H9 (cell line): Measurements from ENCODE around the gene ZP1. TPM values are rescaled to one million over a fixed set of nuclear protein-coding genes. Genes with fewer than 3 reads are reported as not detected.

Source experiments
- DNase-seq: peaks from one replicate; pipeline ENCODE4 v3.0.0-alpha.2; 2017
- H2AFZ ChIP-seq: one replicate; pipeline ENCODE4 v1.6.1; 2013; ENCODE audit warnings: mild to moderate bottlenecking, low read length, control low read depth, moderate library complexity
- H2AK5ac ChIP-seq: 2 replicates; pipeline ENCODE4 v1.6.1; 2013; ENCODE audit warnings: low read length, control low read depth, mixed read lengths; ENCODE audit not compliant: insufficient read length
- H2BK120ac ChIP-seq: one replicate; pipeline ENCODE4 v1.6.1; 2013; ENCODE audit warnings: low read depth, mild to moderate bottlenecking, low read length, control low read depth, inconsistent platforms; ENCODE audit not compliant: poor library complexity, severe bottlenecking
- H2BK12ac ChIP-seq: 2 replicates; pipeline ENCODE4 v1.6.1; 2013; ENCODE audit warnings: low read length, control low read depth, mixed read lengths, low read depth; ENCODE audit not compliant: insufficient read length
- H2BK15ac ChIP-seq: 2 replicates; pipeline ENCODE4 v1.6.1; 2013; ENCODE audit warnings: low read depth, low read length, control low read depth
- H2BK20ac ChIP-seq: one replicate; pipeline ENCODE4 v1.6.1; 2013; ENCODE audit warnings: low read depth, mild to moderate bottlenecking, low read length, control low read depth, inconsistent platforms; ENCODE audit not compliant: poor library complexity, severe bottlenecking
- H2BK5ac ChIP-seq: 2 replicates; pipeline ENCODE4 v1.6.1; 2013; ENCODE audit warnings: low read length, control low read depth, mixed read lengths; ENCODE audit not compliant: insufficient read length
- H3K14ac ChIP-seq: 2 replicates; pipeline ENCODE4 v1.6.1; 2013; ENCODE audit warnings: low read length, control low read depth; ENCODE audit not compliant: insufficient read depth
- H3K18ac ChIP-seq: 2 replicates; pipeline ENCODE4 v1.6.1; 2013; ENCODE audit warnings: low read depth, mild to moderate bottlenecking, mixed read lengths, low read length, control low read depth; ENCODE audit not compliant: insufficient read length
- H3K23ac ChIP-seq: 2 replicates; pipeline ENCODE4 v1.6.1; 2013; ENCODE audit warnings: low read length, control low read depth, mixed read lengths, low read depth; ENCODE audit not compliant: insufficient read length
- H3K23me2 ChIP-seq: 2 replicates; pipeline ENCODE4 v1.6.1; 2013; ENCODE audit warnings: low read depth, mild to moderate bottlenecking, mixed read lengths, low read length, control low read depth; ENCODE audit not compliant: insufficient read length, poor library complexity, severe bottlenecking
- H3K27ac ChIP-seq: 2 replicates; pipeline ENCODE4 v1.5.1; 2013; ENCODE audit warnings: low read length, control low read depth, mixed read lengths, low read depth; ENCODE audit not compliant: insufficient read length
- H3K27me3 ChIP-seq: 2 replicates; pipeline ENCODE4 v1.6.1; 2013; ENCODE audit warnings: low read length, control low read depth, inconsistent platforms; ENCODE audit not compliant: insufficient read depth
- H3K4ac ChIP-seq: 2 replicates; pipeline ENCODE4 v1.6.1; 2013; ENCODE audit warnings: low read depth, mild to moderate bottlenecking, control low read depth, inconsistent platforms, low read length, moderate library complexity
- H3K4me1 ChIP-seq: 2 replicates; pipeline ENCODE4 v1.6.1; 2013; ENCODE audit warnings: low read length, control low read depth, inconsistent platforms; ENCODE audit not compliant: insufficient read depth
- H3K4me2 ChIP-seq: 2 replicates; pipeline ENCODE4 v1.6.1; 2013; ENCODE audit warnings: low read length, control low read depth, mixed read lengths; ENCODE audit not compliant: insufficient read length, insufficient read depth
- H3K56ac ChIP-seq: 2 replicates; pipeline ENCODE4 v1.6.1; 2013; ENCODE audit warnings: low read depth, mild to moderate bottlenecking, mixed read lengths, low read length, control low read depth; ENCODE audit not compliant: insufficient read length
- H3K79me1 ChIP-seq: 2 replicates; pipeline ENCODE4 v1.6.1; 2013; ENCODE audit warnings: low read depth, mild to moderate bottlenecking, moderate library complexity, low read length, control low read depth, inconsistent platforms; ENCODE audit not compliant: insufficient read depth, poor library complexity, severe bottlenecking
- H3K79me2 ChIP-seq: 2 replicates; pipeline ENCODE4 v1.6.1; 2013; ENCODE audit warnings: low read length, control low read depth, inconsistent platforms; ENCODE audit not compliant: insufficient read depth
- H3K9ac ChIP-seq: 2 replicates; pipeline ENCODE4 v1.6.1; 2013; ENCODE audit warnings: low read length, control low read depth, mixed read lengths; ENCODE audit not compliant: insufficient read length; ENCODE audit errors: extremely low read depth
- H3K9me3 ChIP-seq: one replicate; pipeline ENCODE4 v1.6.1; 2013; ENCODE audit warnings: low read depth, low read length, inconsistent platforms; ENCODE audit not compliant: control insufficient read depth
- H3T11ph ChIP-seq: one replicate; pipeline ENCODE4 v1.6.1; 2013; ENCODE audit warnings: mild to moderate bottlenecking, low read length, control low read depth, inconsistent platforms
- H4K20me1 ChIP-seq: one replicate; pipeline ENCODE4 v1.6.1; 2013; ENCODE audit not compliant: control insufficient read depth, insufficient read length, insufficient read depth
- H4K5ac ChIP-seq: 2 replicates; pipeline ENCODE4 v1.6.1; 2013; ENCODE audit warnings: low read depth, mild to moderate bottlenecking, mixed read lengths, low read length, control low read depth; ENCODE audit not compliant: insufficient read length
- H4K8ac ChIP-seq: replicated peaks from 2 replicates; pipeline ENCODE4 v1.6.1; 2013; ENCODE audit warnings: low read length, control low read depth, mixed read lengths, low read depth; ENCODE audit not compliant: insufficient read length
- H4K91ac ChIP-seq: 2 replicates; pipeline ENCODE4 v1.6.1; 2013; ENCODE audit warnings: low read depth, mild to moderate bottlenecking, moderate library complexity, mixed read lengths, low read length, control low read depth; ENCODE audit not compliant: insufficient read length
- H3K27ac Mint-ChIP-seq, 3 experiments: 2 replicates in 2 of 3; 3 replicates in 1 of 3; pipeline ENCODE4 v1.8.0; 2020 to 2021; ENCODE audit warnings: mixed read lengths in 3 of 3, mild to moderate bottlenecking in 1 of 3, moderate library complexity in 1 of 3
- H3K27me3 Mint-ChIP-seq: 2 replicates; pipeline ENCODE4 v1.8.0; 2021; ENCODE audit warnings: low read depth, mild to moderate bottlenecking, moderate library complexity, mixed read lengths
- H3K36me3 Mint-ChIP-seq, 3 experiments: 2 replicates in 2 of 3; 3 replicates in 1 of 3; pipeline ENCODE4 v1.8.0; 2020 to 2021; ENCODE audit warnings: low read depth in 3 of 3, mixed read lengths in 3 of 3; ENCODE audit not compliant: insufficient read depth in 1 of 3
- H3K4me1 Mint-ChIP-seq, 2 experiments: 2 replicates each; pipeline ENCODE4 v1.8.0; 2020; ENCODE audit warnings: mixed read lengths in 2 of 2
- H3K4me3 Mint-ChIP-seq, 2 experiments: 2 replicates in 1 of 2; 3 replicates in 1 of 2; pipeline ENCODE4 v1.8.0; 2020 to 2021; ENCODE audit warnings: mild to moderate bottlenecking in 2 of 2, mixed read lengths in 2 of 2, moderate library complexity in 1 of 2
- H3K9me3 Mint-ChIP-seq, 2 experiments: 2 replicates in 1 of 2; 3 replicates in 1 of 2; pipeline ENCODE4 v1.8.0; 2020; ENCODE audit warnings: mild to moderate bottlenecking in 2 of 2, mixed read lengths in 2 of 2, moderate library complexity in 1 of 2
- CTCF ChIP-seq: fragments of 200-600 bp; sonication (generic); conservative IDR thresholded peaks from 3 replicates; pipeline ENCODE4 v1.8.0; 2021; ENCODE audit warnings: antibody characterized with exemption, mild to moderate bottlenecking
- WGBS: extraction: QIAGEN DNeasy Blood & Tissue Kit; methylation state at CpG from one replicate; pipeline ENCODE4 v1.1.7; 2013; ENCODE audit warnings: missing lambda C conversion rate, low lambda C conversion rate, mixed read lengths; ENCODE audit not compliant: insufficient read length; ENCODE audit errors: extremely low coverage; 5-methylcytosine and 5-hydroxymethylcytosine counted together
- total RNA-seq: library from RNA; stranded (reverse); gene quantifications from 2 replicates; pipeline ENCODE4 v1.2.1, GENCODE V29; 2021

ZP1 gene
- total RNA-seq, 1 experiment from 2014 or later: not detected

GRCh38 chr11:60905551-60906113 lies 38.3 kb downstream of the ZP1 start:
- Histone ChIP-seq H4K8ac (no peak overlapping the region), H3K4me1 (peaks cover 3% of the 10 kb centered on the region; the same call in 1 of the 2 replicates), H2AK5ac (no peak overlapping the region), H3K9me3 (no peaks in the 10 kb centered on the region), H2BK20ac (no peak overlapping the region), H4K20me1 (no peaks in the 10 kb centered on the region), H3K23me2 (peaks cover 5% of the 10 kb centered on the region), H3T11ph (no peak overlapping the region), H3K79me1 (peaks cover 5% of the 10 kb centered on the region), H3K14ac (peak overlapping the region; percentile 58; the same call in 1 of the 2 replicates), H3K23ac (no peak overlapping the region), H3K79me2 (peaks cover 18% of the 10 kb centered on the region; the same call in 1 of the 2 replicates), H2BK120ac (no peak overlapping the region), H3K56ac (no peak overlapping the region), H3K27me3 (no peaks in the 10 kb centered on the region; the same call in 1 of the 2 replicates), H2AFZ (no peak overlapping the region), H3K4ac (no peak overlapping the region), H2BK5ac (no peak overlapping the region), H3K18ac (no peak overlapping the region), H2BK15ac (no peak overlapping the region), H4K91ac (no peak overlapping the region), H3K9ac (peak overlapping the region; percentile 83), H3K4me2 (peak overlapping the region; percentile 77), H2BK12ac (no peak overlapping the region), H4K5ac (no peak overlapping the region), H3K27ac (no peak overlapping the region)
- Mint-ChIP-seq H3K9me3 (peaks cover 3 to 5% of the 10 kb centered on the region in 2 experiments; a peak in 4 of 5 replicates), H3K4me1 (peaks cover 7 to 21% of the 10 kb centered on the region in 2 experiments), H3K4me3 (peak overlapping the region; percentile 89 to 93), H3K36me3 (peaks cover 16 to 31% (median 27%) of the 10 kb centered on the region in 3 experiments; a peak in 6 of 7 replicates), H3K27ac (peak overlapping the region in 2 of 3 experiments; percentile 74 to 87; a peak in 5 of 7 replicates), H3K27me3 (peaks cover 26% of the 10 kb centered on the region)
- no peak for TF ChIP-seq CTCF
- WGBS: no CpG with 5 or more reads among the region's 16 CpGs
- DNase-seq: no peak
